Measurements from ENCODE around the gene EPX.

DNA sequence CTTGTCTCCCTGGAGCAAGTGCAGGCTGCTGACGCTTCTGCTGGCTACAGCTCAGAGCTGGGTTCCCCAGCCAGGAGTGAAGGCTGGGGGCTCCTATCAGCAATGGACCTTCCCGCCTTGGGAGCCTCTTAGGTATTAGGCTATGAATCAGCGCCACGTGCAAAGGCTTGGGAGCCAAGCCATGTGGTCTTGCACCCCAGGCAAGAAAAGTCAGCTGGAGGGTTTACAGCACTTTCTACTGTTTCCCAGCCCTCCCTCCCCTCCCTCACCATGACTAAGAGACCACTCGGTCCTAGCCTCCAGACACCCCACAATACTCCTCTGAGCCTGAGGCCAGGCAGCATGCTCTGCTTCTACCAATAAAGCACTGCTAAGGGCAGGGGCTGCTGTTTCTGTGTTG is 12.3 kb downstream of the EPX start:
- TF ChIP-seq MAFK (IDR thresholded peaks at IDR 0.05; ENCODE audit: low read depth, low read length) (no peak), POLR2A (IDR thresholded peaks at IDR 0.05; ENCODE audit: low read depth, low read length) (no peak), CEBPB (IDR thresholded peaks at IDR 0.05; ENCODE audit: low read depth, low read length) (no peak), MXI1 (IDR thresholded peaks at IDR 0.05; ENCODE audit: borderline replicate concordance, low read depth, low read length) (no peak), RAD21 (IDR thresholded peaks at IDR 0.05; ENCODE audit: low read length) (no peak), BHLHE40 (IDR thresholded peaks at IDR 0.05; ENCODE audit: low read depth, low read length) (no peak), RFX5 (IDR thresholded peaks at IDR 0.05; ENCODE audit: low read depth, low read length) (no peak), MAZ (IDR thresholded peaks at IDR 0.05; ENCODE audit: borderline replicate concordance, low read depth, low read length) (no peak)
- TF ChIP-seq, protein P1, sequence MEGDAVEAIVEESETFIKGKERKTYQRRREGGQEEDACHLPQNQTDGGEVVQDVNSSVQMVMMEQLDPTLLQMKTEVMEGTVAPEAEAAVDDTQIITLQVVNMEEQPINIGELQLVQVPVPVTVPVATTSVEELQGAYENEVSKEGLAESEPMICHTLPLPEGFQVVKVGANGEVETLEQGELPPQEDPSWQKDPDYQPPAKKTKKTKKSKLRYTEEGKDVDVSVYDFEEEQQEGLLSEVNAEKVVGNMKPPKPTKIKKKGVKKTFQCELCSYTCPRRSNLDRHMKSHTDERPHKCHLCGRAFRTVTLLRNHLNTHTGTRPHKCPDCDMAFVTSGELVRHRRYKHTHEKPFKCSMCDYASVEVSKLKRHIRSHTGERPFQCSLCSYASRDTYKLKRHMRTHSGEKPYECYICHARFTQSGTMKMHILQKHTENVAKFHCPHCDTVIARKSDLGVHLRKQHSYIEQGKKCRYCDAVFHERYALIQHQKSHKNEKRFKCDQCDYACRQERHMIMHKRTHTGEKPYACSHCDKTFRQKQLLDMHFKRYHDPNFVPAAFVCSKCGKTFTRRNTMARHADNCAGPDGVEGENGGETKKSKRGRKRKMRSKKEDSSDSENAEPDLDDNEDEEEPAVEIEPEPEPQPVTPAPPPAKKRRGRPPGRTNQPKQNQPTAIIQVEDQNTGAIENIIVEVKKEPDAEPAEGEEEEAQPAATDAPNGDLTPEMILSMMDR (conservative IDR thresholded peaks at IDR 0.05; ENCODE audit: low read depth, low read length): no peak
- TF ChIP-seq, protein P2, sequence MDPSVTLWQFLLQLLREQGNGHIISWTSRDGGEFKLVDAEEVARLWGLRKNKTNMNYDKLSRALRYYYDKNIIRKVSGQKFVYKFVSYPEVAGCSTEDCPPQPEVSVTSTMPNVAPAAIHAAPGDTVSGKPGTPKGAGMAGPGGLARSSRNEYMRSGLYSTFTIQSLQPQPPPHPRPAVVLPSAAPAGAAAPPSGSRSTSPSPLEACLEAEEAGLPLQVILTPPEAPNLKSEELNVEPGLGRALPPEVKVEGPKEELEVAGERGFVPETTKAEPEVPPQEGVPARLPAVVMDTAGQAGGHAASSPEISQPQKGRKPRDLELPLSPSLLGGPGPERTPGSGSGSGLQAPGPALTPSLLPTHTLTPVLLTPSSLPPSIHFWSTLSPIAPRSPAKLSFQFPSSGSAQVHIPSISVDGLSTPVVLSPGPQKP (IDR thresholded peaks at IDR 0.05; ENCODE audit: borderline replicate concordance, low read depth, low read length): no peak
